Mesodermal cell (in vitro differentiated cells): ENCODE measurements around the gene CCNE1.
"Not testable (repeated sequence)": the region's sequence is repeated elsewhere in the genome, so short reads cannot be mapped to it uniquely, and the experiment has no call there.

ENCODE experiments used
- H3K27ac ChIP-seq: 2 replicates; pipeline ENCODE4 v1.7.0; 2013; ENCODE audit warnings: mild to moderate bottlenecking, low read depth, low read length, moderate library complexity; ENCODE audit not compliant: severe bottlenecking
- H3K36me3 ChIP-seq: 2 replicates; pipeline ENCODE4 v1.7.1; 2013; ENCODE audit warnings: mild to moderate bottlenecking, low read length, moderate library complexity; ENCODE audit not compliant: control insufficient read depth, insufficient read depth
- H3K4me1 ChIP-seq: one replicate; pipeline ENCODE4 v1.7.1; 2013; ENCODE audit warnings: mild to moderate bottlenecking, low read length; ENCODE audit not compliant: insufficient read depth, control insufficient read depth, poor library complexity, severe bottlenecking
- H3K4me3 ChIP-seq: 2 replicates; pipeline ENCODE4 v1.7.0; 2013; ENCODE audit warnings: low read length, control low read depth, mild to moderate bottlenecking; ENCODE audit not compliant: insufficient read depth, poor library complexity, severe bottlenecking; ENCODE audit errors: extremely low read depth
- H3K9me3 ChIP-seq: 2 replicates; pipeline ENCODE4 v1.7.1; 2013; ENCODE audit warnings: mild to moderate bottlenecking, low read length, moderate library complexity; ENCODE audit not compliant: control insufficient read depth
- WGBS, 2 experiments: methylation state at CpG; one replicate each; pipeline ENCODE4 v1.1.5; 2013; ENCODE audit warnings: missing lambda C conversion rate in 2 of 2; ENCODE audit not compliant: insufficient coverage in 2 of 2; 5-methylcytosine and 5-hydroxymethylcytosine counted together

Gene CCNE1

DNA sequence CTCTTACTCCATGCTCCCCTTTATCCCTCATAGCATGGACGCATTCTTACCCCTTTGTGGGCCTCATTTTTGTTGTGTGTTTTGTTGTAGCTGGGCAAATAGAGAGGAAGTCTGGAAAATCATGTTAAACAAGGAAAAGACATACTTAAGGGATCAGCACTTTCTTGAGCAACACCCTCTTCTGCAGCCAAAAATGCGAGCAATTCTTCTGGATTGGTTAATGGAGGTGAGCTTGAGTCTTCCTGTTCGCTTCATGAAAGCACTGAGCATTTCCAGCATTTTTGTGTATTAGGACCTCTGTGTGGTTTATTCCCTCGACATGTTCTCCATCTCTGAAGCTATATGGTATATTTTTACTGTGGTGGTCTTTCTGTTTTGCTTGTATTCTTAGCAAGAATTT is 5.5 kb downstream of the CCNE1 start:
- Histone ChIP-seq H3K9me3 (no peaks in the 10 kb centered on the region), H3K4me1 (peaks cover 4% of the 10 kb centered on the region), H3K4me3 (no peak overlapping the region), H3K27ac (no peak overlapping the region), H3K36me3 (peaks cover 39% of the 10 kb centered on the region)
- 80% methylated on average over 1 of the region's 4 CpGs; no CpG with 5 or more reads in 1 of the 2 experiments for WGBS, 2 experiments

DNA sequence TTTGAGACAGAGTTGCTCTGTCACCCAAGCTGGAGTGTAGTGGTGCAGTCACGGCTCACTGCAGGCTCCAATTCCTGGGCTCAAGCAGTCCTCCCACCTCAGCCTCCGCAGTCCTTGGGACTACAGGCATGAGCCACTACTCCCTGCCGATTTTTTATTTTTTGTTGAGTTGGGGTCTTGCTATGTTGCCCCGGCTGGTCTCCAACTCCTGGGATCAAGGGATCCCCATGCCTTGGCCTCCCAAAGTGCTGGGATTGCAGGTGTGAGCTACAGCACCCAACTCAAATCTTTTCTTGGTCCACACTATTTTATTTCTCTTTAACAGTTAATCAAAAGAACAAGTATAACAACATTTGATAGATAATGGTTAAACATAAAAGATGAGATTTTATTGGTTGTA is 7.5 kb downstream of the CCNE1 start:
- WGBS, 2 experiments: 83 to 98% methylated on average over 4 of the region's 4 CpGs
- Histone ChIP-seq H3K36me3 (peaks cover 50% of the 10 kb centered on the region), H3K4me1 (no peaks in the 10 kb centered on the region), H3K4me3 (no peak overlapping the region), H3K9me3 (no peaks in the 10 kb centered on the region), H3K27ac (no peak overlapping the region)

DNA sequence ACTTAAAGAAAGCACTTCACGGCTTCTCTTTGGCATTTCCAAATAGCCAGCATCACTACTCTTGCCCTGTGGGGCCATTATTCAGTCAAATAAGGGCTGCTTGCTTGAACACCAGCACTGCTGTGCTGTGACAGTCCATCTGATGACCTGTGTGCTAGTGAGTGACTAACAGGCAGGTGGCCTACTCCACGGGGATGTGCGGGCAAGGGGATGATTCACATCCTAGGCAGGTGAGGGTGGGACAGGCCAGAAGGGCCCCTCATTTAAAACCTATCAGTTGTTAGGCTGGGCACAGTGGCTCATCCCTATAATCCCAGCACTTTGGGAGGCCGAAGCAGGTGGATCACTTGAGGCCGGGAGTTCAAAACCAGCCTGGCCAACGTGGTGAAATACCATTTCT is 8.2 kb downstream of the CCNE1 start:
- Histone ChIP-seq H3K4me1 (no peaks in the 10 kb centered on the region), H3K27ac (no peak overlapping the region), H3K36me3 (peaks cover 50% of the 10 kb centered on the region), H3K9me3 (no peaks in the 10 kb centered on the region), H3K4me3 (no peak overlapping the region)
- WGBS, 2 experiments: 80 to 93% methylated on average over 4 of the region's 6 CpGs

DNA sequence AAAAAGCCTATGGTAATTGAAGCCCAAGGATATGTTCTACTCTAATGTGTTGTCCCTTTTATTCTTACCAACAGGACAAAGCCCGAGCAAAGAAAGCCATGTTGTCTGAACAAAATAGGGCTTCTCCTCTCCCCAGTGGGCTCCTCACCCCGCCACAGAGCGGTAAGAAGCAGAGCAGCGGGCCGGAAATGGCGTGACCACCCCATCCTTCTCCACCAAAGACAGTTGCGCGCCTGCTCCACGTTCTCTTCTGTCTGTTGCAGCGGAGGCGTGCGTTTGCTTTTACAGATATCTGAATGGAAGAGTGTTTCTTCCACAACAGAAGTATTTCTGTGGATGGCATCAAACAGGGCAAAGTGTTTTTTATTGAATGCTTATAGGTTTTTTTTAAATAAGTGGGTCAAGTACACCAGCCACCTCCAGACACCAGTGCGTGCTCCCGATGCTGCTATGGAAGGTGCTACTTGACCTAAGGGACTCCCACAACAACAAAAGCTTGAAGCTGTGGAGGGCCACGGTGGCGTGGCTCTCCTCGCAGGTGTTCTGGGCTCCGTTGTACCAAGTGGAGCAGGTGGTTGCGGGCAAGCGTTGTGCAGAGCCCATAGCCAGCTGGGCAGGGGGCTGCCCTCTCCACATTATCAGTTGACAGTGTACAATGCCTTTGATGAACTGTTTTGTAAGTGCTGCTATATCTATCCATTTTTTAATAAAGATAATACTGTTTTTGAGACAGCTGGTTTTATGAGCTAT is 12.0 kb downstream of the CCNE1 start:
- H3K36me3 ChIP-seq: peaks cover 43% of the 10 kb centered on the region
- H3K4me1 ChIP-seq: no peaks in the 10 kb centered on the region
- no peaks in the 10 kb centered on the region for H3K9me3 ChIP-seq
- no peak overlapping the region for H3K4me3 ChIP-seq
- no peak overlapping the region for H3K27ac ChIP-seq
- WGBS, 2 experiments: 87 to 90% methylated on average over 15 to 18 of the region's 20 CpGs

DNA sequence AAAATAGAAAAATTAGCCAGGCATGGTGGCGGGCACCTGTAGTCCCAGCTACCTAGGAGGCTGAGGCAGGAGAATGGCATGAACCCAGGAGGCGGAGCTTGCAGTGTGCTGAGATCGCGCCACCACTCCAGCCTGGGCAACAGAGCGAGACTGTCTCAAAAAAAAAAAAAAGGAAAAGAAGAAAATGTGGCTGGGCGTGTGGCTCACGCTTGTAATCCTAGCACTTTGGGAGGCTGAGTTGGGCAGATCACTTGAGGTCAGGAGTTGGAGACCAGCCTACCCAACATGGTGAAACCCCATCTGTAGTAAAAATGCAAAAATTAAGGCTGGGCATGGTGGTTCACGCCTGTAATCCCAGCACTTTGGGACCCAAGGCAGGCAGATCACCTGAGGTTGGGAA is 13.5 kb downstream of the CCNE1 start:
- peaks cover 34% of the 10 kb centered on the region for H3K36me3 ChIP-seq
- 97 to 98% methylated on average over 6 of the region's 8 CpGs for WGBS, 2 experiments
- not testable (repeated sequence) for H3K9me3 ChIP-seq, H3K4me1 ChIP-seq, H3K4me3 ChIP-seq, H3K27ac ChIP-seq

DNA sequence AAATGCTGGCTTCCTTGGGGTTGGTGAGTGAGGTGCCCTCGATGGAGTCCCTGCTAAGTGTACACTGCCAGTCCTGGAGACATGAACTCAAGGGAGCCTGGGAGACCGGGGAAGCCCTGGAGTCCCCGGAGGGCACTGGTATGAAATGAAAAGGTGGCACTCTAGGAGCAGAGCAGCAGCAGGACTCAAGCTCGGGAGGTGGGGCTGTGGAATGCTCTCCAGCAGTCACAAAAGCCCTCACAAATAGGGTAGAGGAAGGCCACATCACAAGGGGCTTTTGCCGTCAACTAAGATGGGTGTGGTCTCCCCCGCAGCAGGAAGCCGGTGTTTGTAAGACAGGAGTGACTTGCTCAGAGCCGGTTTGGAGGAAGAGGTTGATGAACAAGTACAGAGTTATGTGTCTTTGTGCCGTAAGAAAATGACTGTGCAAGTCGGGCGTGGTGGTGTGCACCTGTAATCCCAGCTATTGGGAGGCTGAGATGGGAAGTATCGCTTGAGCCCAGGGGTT is 19.3 kb downstream of the CCNE1 start:
- Histone ChIP-seq H3K36me3 (no peaks in the 10 kb centered on the region), H3K9me3 (no peaks in the 10 kb centered on the region), H3K27ac (no peak overlapping the region), H3K4me1 (no peaks in the 10 kb centered on the region), H3K4me3 (no peak overlapping the region)
- 59 to 71% methylated on average over 5 to 11 of the region's 12 CpGs for WGBS, 2 experiments

DNA sequence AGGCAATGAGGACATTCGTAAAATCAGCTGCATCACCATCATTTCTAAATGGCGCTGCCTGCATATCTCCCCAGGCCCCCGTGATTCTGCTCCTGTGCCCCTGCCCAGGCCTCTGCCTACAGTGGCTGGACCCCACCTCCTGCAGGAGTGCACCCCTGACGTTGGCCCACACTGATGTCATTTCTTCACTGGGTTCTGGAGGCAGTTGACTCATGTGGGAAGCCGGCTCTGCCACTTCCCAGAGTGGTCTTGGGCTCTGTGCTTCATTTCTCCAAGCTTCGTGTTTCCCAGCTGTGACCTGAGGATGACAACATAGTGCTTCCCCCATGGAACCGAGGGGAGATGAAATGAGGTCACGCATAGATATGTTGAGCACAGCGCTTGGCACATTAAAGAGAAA is 19.9 kb downstream of the CCNE1 start:
- Histone ChIP-seq H3K27ac (no peak overlapping the region), H3K4me1 (no peaks in the 10 kb centered on the region), H3K9me3 (no peaks in the 10 kb centered on the region), H3K36me3 (no peaks in the 10 kb centered on the region), H3K4me3 (no peak overlapping the region)
- 81 to 86% methylated on average over 9 of the region's 9 CpGs for WGBS, 2 experiments

DNA sequence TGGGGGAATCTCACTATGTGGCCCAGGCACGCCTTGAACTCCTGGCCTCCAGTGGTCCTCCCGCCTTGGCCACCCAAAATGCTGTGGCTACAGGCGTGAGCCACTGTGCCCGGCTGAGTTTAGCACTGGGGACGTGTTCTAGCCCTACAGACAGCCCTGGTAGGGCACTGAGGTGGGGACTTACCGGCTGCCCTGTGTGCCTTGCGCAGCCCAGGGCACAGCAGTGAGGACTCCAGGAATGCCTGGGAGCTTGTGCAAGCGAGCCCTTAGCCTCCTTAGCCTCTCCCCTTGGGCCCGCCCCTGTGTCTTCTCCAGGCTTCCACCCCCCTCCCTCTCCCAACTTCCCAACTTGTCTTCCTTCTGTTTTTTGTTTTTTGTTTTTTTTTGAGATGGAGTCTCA is 21.0 kb downstream of the CCNE1 start:
- H3K4me1 ChIP-seq: no peaks in the 10 kb centered on the region
- 95 to 97% methylated on average over 4 to 7 of the region's 9 CpGs for WGBS, 2 experiments
- H3K4me3 ChIP-seq: no peak overlapping the region

DNA sequence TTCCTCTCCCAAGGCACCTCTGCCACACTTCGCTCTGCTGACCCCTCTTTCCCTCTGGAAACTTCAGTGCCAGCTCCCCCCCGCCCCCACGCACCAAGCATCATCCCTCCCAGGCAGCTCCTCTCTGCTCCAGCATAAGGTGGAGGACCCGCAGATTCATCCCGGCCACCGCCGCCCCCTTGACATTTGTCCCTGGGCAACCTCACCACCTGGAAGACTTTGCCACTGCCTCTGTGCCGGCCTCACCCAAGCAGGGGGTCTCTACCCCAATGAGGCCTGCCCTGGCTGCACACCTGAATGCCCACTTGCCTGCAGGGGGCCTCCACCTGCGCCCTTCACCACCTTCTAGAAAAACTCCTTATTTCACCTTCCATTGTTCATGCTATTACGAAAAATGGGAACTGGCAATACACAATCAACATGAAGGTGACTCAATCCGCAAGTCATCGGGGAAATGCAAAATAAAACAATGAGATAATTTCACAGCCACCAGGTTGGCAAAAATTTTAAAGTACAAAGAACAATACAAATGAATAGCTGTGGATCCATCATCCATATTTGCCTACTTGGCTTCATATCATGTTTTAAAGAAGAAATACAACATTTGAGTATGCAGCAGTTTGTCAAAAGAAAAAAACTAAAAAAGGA is 21.9 kb downstream of the CCNE1 start:
- WGBS, 2 experiments: 88 to 90% methylated on average over 10 to 11 of the region's 12 CpGs
- Histone ChIP-seq H3K9me3 (no peaks in the 10 kb centered on the region), H3K4me1 (no peaks in the 10 kb centered on the region), H3K36me3 (no peaks in the 10 kb centered on the region), H3K27ac (no peak overlapping the region), H3K4me3 (no peak overlapping the region)

More for the DNA sequence above, 21.0 kb downstream of the CCNE1 start:
- no peaks in the 10 kb centered on the region for H3K36me3 ChIP-seq
- no peak overlapping the region for H3K27ac ChIP-seq
- H3K9me3 ChIP-seq: no peaks in the 10 kb centered on the region

DNA sequence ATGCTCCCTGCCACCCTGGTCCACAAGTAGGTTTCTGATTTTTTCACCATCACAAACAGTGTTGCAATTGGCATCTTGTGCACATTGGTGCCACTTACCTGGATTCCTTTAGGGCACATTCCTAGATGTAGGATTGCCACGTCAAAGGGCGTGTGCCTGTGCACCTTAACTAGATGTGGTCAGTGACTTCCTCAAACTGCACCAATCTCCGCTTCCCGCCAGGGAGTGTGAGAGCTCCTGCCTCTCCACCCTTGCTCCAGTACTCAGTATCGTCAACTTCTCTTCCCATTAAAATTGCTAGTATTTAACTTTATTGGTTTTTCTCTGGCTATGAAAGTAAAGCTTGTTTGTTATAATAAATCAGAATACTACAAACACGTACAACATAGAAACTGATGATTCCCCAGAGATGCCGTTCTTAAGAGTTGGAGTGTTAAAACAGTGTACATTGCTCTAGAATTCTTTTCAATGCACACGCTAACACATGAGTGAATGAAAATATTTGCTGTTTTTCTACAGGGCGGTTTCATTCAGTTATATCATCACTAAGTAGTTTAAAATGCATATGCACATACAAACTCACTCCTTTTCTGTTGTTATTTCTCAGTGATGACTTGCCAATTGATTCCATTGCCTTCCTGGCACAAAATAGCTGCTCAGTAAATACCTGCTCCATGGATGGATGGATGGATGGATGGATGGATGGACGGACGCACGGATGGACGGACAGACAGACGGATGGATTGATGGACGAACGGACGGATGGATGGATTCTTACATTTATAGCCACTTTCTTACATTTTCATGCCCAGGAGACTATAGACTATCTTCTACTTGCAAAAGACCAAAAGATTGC is 23.4 kb downstream of the CCNE1 start:
- no peaks in the 10 kb centered on the region for H3K9me3 ChIP-seq
- H3K27ac ChIP-seq: no peak overlapping the region
- no peak overlapping the region for H3K4me3 ChIP-seq
- 88 to 89% methylated on average over 4 to 9 of the region's 17 CpGs for WGBS, 2 experiments
- no peaks in the 10 kb centered on the region for H3K36me3 ChIP-seq
- peaks cover 1% of the 10 kb centered on the region for H3K4me1 ChIP-seq
